IPS DF 6.9 (cell line): ENCODE measurements around the gene UBXN2A.
"Not testable (repeated sequence)": the region's sequence is repeated elsewhere in the genome, so short reads cannot be mapped to it uniquely, and the experiment has no call there.

Experiments used
- DNase-seq: peaks from one replicate; pipeline ENCODE4 v3.0.0-alpha.2; 2013; ENCODE audit warnings: low read depth, low spot score
- H3K27ac ChIP-seq: one replicate; pipeline ENCODE4 v1.5.1; 2013; ENCODE audit warnings: low read length, control low read depth
- H3K27me3 ChIP-seq: 2 replicates; pipeline ENCODE4 v1.6.1; 2013; ENCODE audit warnings: mild to moderate bottlenecking, low read length; ENCODE audit not compliant: control insufficient read depth, insufficient read depth
- H3K36me3 ChIP-seq: 2 replicates; pipeline ENCODE4 v1.6.1; 2013; ENCODE audit warnings: low read length; ENCODE audit not compliant: control insufficient read depth, insufficient read depth
- H3K4me1 ChIP-seq: 2 replicates; pipeline ENCODE4 v1.6.1; 2013; ENCODE audit warnings: low read length; ENCODE audit not compliant: control insufficient read depth, insufficient read depth
- H3K4me3 ChIP-seq: 2 replicates; pipeline ENCODE4 v1.5.1; 2013; ENCODE audit warnings: mild to moderate bottlenecking, low read length
- H3K9me3 ChIP-seq: 2 replicates; pipeline ENCODE4 v1.6.1; 2013; ENCODE audit warnings: low read length, inconsistent platforms; ENCODE audit not compliant: control insufficient read depth, insufficient read depth
- WGBS: extraction: QIAGEN DNeasy Blood & Tissue Kit; methylation state at CpG from one replicate; pipeline ENCODE4 v1.1.7; 2013; ENCODE audit warnings: mixed read lengths, missing lambda C conversion rate; ENCODE audit not compliant: insufficient read length, insufficient coverage; 5-methylcytosine and 5-hydroxymethylcytosine counted together

UBXN2A gene

GRCh38 chr2:23943666-23944065, 3.4 kb downstream of the UBXN2A start:
- Histone ChIP-seq H3K4me3 (no peak overlapping the region), H3K27ac (no peak overlapping the region), H3K4me1 (no peaks in the 10 kb centered on the region), H3K36me3 (no peaks in the 10 kb centered on the region), H3K9me3 (no peaks in the 10 kb centered on the region), H3K27me3 (no peaks in the 10 kb centered on the region)
- DNase-seq, result no peak
- WGBS, result no CpG with 5 or more reads among the region's 11 CpGs

GRCh38 chr2:23944527-23944926, 4.3 kb downstream of the UBXN2A start:
- WGBS, result no CpG with 5 or more reads among the region's 1 CpG

GRCh38 chr2:23944976-23945375, 4.7 kb downstream of the UBXN2A start:
- H3K27ac ChIP-seq, result no peak overlapping the region
- H3K4me3 ChIP-seq, result no peak overlapping the region
- H3K36me3 ChIP-seq, result no peaks in the 10 kb centered on the region
- no peak for DNase-seq
- H3K27me3 ChIP-seq, result no peaks in the 10 kb centered on the region
- H3K9me3 ChIP-seq, result no peaks in the 10 kb centered on the region
- no peaks in the 10 kb centered on the region for H3K4me1 ChIP-seq

More at GRCh38 chr2:23944527-23944926, 4.3 kb downstream of the UBXN2A start:
- DNase-seq, result no peak
- Histone ChIP-seq H3K27ac (no peak overlapping the region), H3K36me3 (no peaks in the 10 kb centered on the region), H3K4me3 (no peak overlapping the region), H3K27me3 (no peaks in the 10 kb centered on the region), H3K9me3 (no peaks in the 10 kb centered on the region), H3K4me1 (no peaks in the 10 kb centered on the region)

- H3K27me3 ChIP-seq, result no peaks in the 10 kb centered on the region
- H3K4me3 ChIP-seq, result no peak overlapping the region
- H3K4me1 ChIP-seq, result no peaks in the 10 kb centered on the region
- H3K36me3 ChIP-seq, result no peaks in the 10 kb centered on the region
- no peaks in the 10 kb centered on the region for H3K9me3 ChIP-seq
- no peak overlapping the region for H3K27ac ChIP-seq
- no peak for DNase-seq
- WGBS, result 100% methylated on average over 1 of the region's 2 CpGs
Observed at GRCh38 chr2:23947350-23947749, 7.1 kb downstream of the UBXN2A start.

- no CpG with 5 or more reads among the region's 3 CpGs for WGBS
- not testable (repeated sequence) for H3K27me3 ChIP-seq, H3K27ac ChIP-seq, H3K36me3 ChIP-seq, H3K9me3 ChIP-seq, DNase-seq, H3K4me1 ChIP-seq, H3K4me3 ChIP-seq
Observed at GRCh38 chr2:23952558-23952957, 12.3 kb downstream of the UBXN2A start.

- DNase-seq, result no peak
- no peak overlapping the region for H3K27ac ChIP-seq
Observed at GRCh38 chr2:23953625-23954024, 13.4 kb downstream of the UBXN2A start.

GRCh38 chr2:23954325-23955014, 14.2 kb downstream of the UBXN2A start:
- Histone ChIP-seq H3K27ac (no peak overlapping the region), H3K4me1 (no peaks in the 10 kb centered on the region), H3K36me3 (no peaks in the 10 kb centered on the region), H3K27me3 (no peaks in the 10 kb centered on the region), H3K4me3 (no peak overlapping the region), H3K9me3 (no peaks in the 10 kb centered on the region)
- DNase-seq, result no peak
- no CpG with 5 or more reads among the region's 6 CpGs for WGBS

More at GRCh38 chr2:23953625-23954024, 13.4 kb downstream of the UBXN2A start:
- no peaks in the 10 kb centered on the region for H3K27me3 ChIP-seq
- no peak overlapping the region for H3K4me3 ChIP-seq
- H3K4me1 ChIP-seq, result no peaks in the 10 kb centered on the region
- no peaks in the 10 kb centered on the region for H3K9me3 ChIP-seq
- H3K36me3 ChIP-seq, result no peaks in the 10 kb centered on the region

- no peak for DNase-seq
Observed at GRCh38 chr2:23967846-23968245, 27.6 kb downstream of the UBXN2A start.

GRCh38 chr2:23976883-23977282, 36.6 kb downstream of the UBXN2A start:
- no peaks in the 10 kb centered on the region for H3K27me3 ChIP-seq

More at GRCh38 chr2:23967846-23968245, 27.6 kb downstream of the UBXN2A start:
- Histone ChIP-seq H3K4me1 (no peaks in the 10 kb centered on the region), H3K9me3 (no peaks in the 10 kb centered on the region), H3K27me3 (no peaks in the 10 kb centered on the region), H3K27ac (no peak overlapping the region), H3K4me3 (no peak overlapping the region), H3K36me3 (no peaks in the 10 kb centered on the region)
- no CpG with 5 or more reads among the region's 4 CpGs for WGBS

GRCh38 chr2:23988371-23988770, 48.1 kb downstream of the UBXN2A start:
- Histone ChIP-seq H3K27ac (no peak overlapping the region), H3K36me3 (no peaks in the 10 kb centered on the region), H3K4me1 (no peaks in the 10 kb centered on the region), H3K27me3 (no peaks in the 10 kb centered on the region), H3K9me3 (no peaks in the 10 kb centered on the region), H3K4me3 (no peak overlapping the region)
- no CpG with 5 or more reads among the region's 2 CpGs for WGBS
- DNase-seq, result no peak

More at GRCh38 chr2:23976883-23977282, 36.6 kb downstream of the UBXN2A start:
- no peak for DNase-seq
- Histone ChIP-seq H3K36me3 (no peaks in the 10 kb centered on the region), H3K27ac (no peak overlapping the region), H3K4me3 (no peak overlapping the region), H3K4me1 (no peaks in the 10 kb centered on the region), H3K9me3 (no peaks in the 10 kb centered on the region)
- no CpG with 5 or more reads among the region's 8 CpGs for WGBS

- H3K4me3 ChIP-seq, result no peak overlapping the region
- H3K9me3 ChIP-seq, result no peaks in the 10 kb centered on the region
- WGBS, result no CpG with 5 or more reads among the region's 1 CpG
- no peak for DNase-seq
- no peaks in the 10 kb centered on the region for H3K36me3 ChIP-seq
- no peak overlapping the region for H3K27ac ChIP-seq
- no peaks in the 10 kb centered on the region for H3K27me3 ChIP-seq
- H3K4me1 ChIP-seq, result no peaks in the 10 kb centered on the region
Observed at GRCh38 chr2:23992931-23993330, 52.7 kb downstream of the UBXN2A start.
